Stomach (tissue), 9 donors: ENCODE measurements around the gene ATP2B3. TPM values are rescaled to one million over a fixed set of nuclear protein-coding genes. Genes with fewer than 3 reads are reported as not detected.
A peak's percentile ranks its signal among the peaks of the same experiment; 100 is the strongest.

Experiments
- DNase-seq, 2 donors: peaks; one replicate each; pipeline versions ENCODE4 v3.0.0 to v3.0.0-alpha.2; 2013 to 2019
- H3K27ac ChIP-seq, 5 donors: fragments of 200-600 bp in 4 of 5; sonication (generic) in 4 of 5; one replicate each; pipeline ENCODE4 v1.5.1; 2013 to 2019; ENCODE audit warnings: mild to moderate bottlenecking in 1 of 5, moderate library complexity in 1 of 5
- H3K27me3 ChIP-seq, 3 donors: fragments of 200-600 bp; sonication (generic); one replicate each; pipeline ENCODE4 v1.5.1; 2017 to 2019; ENCODE audit warnings: mixed run types in 1 of 3
- H3K36me3 ChIP-seq, 4 donors: fragments of 200-600 bp; sonication (generic); 1 replicate in 3 of 4; 2 replicates in 1 of 4; pipeline ENCODE4 v1.5.1; 2016 to 2019
- H3K4me1 ChIP-seq, 4 donors: fragments of 200-600 bp; sonication (generic); one replicate each; pipeline ENCODE4 v1.5.1; 2016 to 2019
- H3K4me3 ChIP-seq, 4 donors: fragments of 200-600 bp; sonication (generic) in 3 of 4; one replicate each; pipeline ENCODE4 v1.5.1; 2016 to 2019; ENCODE audit warnings: mild to moderate bottlenecking in 1 of 4
- H3K9me3 ChIP-seq, 4 donors: fragments of 200-600 bp; sonication (generic); one replicate each; pipeline ENCODE4 v1.5.1; 2016 to 2019
- CTCF ChIP-seq, 7 experiments: fragments of 450-650 bp in 4 of 7; fragments of 200-600 bp in 3 of 7; sonication (generic) in 3 of 7; IDR thresholded peaks; one replicate each; pipeline ENCODE4 v1.5.1; 2016 to 2019; ENCODE audit warnings: antibody characterized with exemption in 7 of 7, control low read depth in 2 of 7, mild to moderate bottlenecking in 1 of 7
- EP300 ChIP-seq: sonication (generic); formaldehyde crosslinking; IDR thresholded peaks from one replicate; pipeline ENCODE4 v1.6.1; 2017; ENCODE audit warnings: antibody characterized with exemption
- POLR2A ChIP-seq, 4 donors: fragments of 450-650 bp; IDR thresholded peaks; one replicate each; pipeline ENCODE4 v1.6.1; 2016; ENCODE audit warnings: antibody characterized with exemption in 4 of 4, control low read depth in 2 of 4, mild to moderate bottlenecking in 1 of 4, moderate library complexity in 1 of 4
- POLR2AphosphoS5 ChIP-seq, 3 donors: sonication (generic); formaldehyde crosslinking; IDR thresholded peaks; one replicate each; pipeline ENCODE4 v1.6.1; 2016; ENCODE audit warnings: antibody characterized with exemption in 3 of 3
- WGBS, 5 donors: extraction: QIAGEN DNeasy Blood & Tissue Kit in 3 of 5; methylation state at CpG; one replicate each; pipeline versions ENCODE4 v1.1.5 to v1.1.7; 2013 to 2018; 5-methylcytosine and 5-hydroxymethylcytosine counted together
- intact Hi-C: fragments of 100-400 bp; cut with DNase I; formaldehyde crosslinking; loops from one replicate; pipeline ENCODE4 v1.15.1; 2023; ENCODE audit warnings: low total_unique reads
- polyA plus RNA-seq, 3 donors: library from polyadenylated mRNA; stranded (reverse); fragments of 200-250 nt; gene quantifications; one replicate each; pipeline ENCODE4 v1.2.3, GENCODE V29; 2013
- total RNA-seq, 5 donors: library from RNA; depleted of rRNA; stranded (reverse); fragments of >200 nt; gene quantifications; one replicate each; pipeline versions ENCODE4 v1.1.0 to v1.2.3, GENCODE V29; 2014 to 2016
- donor health status: healthy with polysubstance abuse.
- donor health status: Bipolar disorder and iron deficiency.
- donor health status: healthy.

Gene ATP2B3
- total and polyA plus RNA-seq, 8 donors, result 0.03 to 0.55 TPM; not detected in 6

GRCh38 chrX:153537080-153537479 is 19.6 kb downstream of the ATP2B3 start:
- intact Hi-C loops, result no loop called here
- no peaks in the 10 kb centered on the region for H3K9me3 ChIP-seq
- 69 to 92% (median 79%) methylated on average over 2 to 11 of the region's 11 CpGs for WGBS, 5 donors
- H3K27ac ChIP-seq, result no peak overlapping the region
- peaks cover 0 to 17% (median 7%) of the 10 kb centered on the region in 3 donors for H3K27me3 ChIP-seq
- H3K4me3 ChIP-seq, result no peak overlapping the region
- no peaks in the 10 kb centered on the region for H3K36me3 ChIP-seq
- no peaks in the 10 kb centered on the region for H3K4me1 ChIP-seq
- TF ChIP-seq POLR2AphosphoS5 (IDR thresholded peaks at IDR 0.05) (no peak), EP300 (no peak), CTCF (IDR thresholded peaks at IDR 0.05) (no peak), POLR2A (IDR thresholded peaks at IDR 0.05) (no peak)
- DNase-seq, result no peak

- WGBS, 5 donors, result 27 to 80% (median 63%) methylated on average over 3 to 25 of the region's 26 CpGs
- no peak for TF ChIP-seq POLR2AphosphoS5 (IDR thresholded peaks at IDR 0.05)
- TF ChIP-seq POLR2A (IDR thresholded peaks at IDR 0.05), result no peak
- no peak for TF ChIP-seq CTCF (IDR thresholded peaks at IDR 0.05)
- TF ChIP-seq EP300, result no peak
- peak in 1 of 2 donors; percentile 47 for DNase-seq
- intact Hi-C loops, result no loop called here
- Histone ChIP-seq H3K9me3 (no peaks in the 10 kb centered on the region), H3K27me3 (peaks cover 0 to 17% (median 7%) of the 10 kb centered on the region in 3 donors), H3K36me3 (no peaks in the 10 kb centered on the region), H3K27ac (no peak overlapping the region), H3K4me1 (no peaks in the 10 kb centered on the region), H3K4me3 (no peak overlapping the region)
Measured at GRCh38 chrX:153537526-153538295, 20.3 kb downstream of the ATP2B3 start.

GRCh38 chrX:153538424-153538823 is 21.0 kb downstream of the ATP2B3 start:
- 65 to 78% (median 75%) methylated on average over 5 to 17 of the region's 17 CpGs for WGBS, 5 donors

More at GRCh38 chrX:153538424-153538823, 21.0 kb downstream of the ATP2B3 start:
- H3K4me3 ChIP-seq, result no peak overlapping the region
- H3K36me3 ChIP-seq, result no peaks in the 10 kb centered on the region
- H3K9me3 ChIP-seq, result no peaks in the 10 kb centered on the region
- H3K4me1 ChIP-seq, result no peaks in the 10 kb centered on the region
- H3K27me3 ChIP-seq, result peaks cover 0 to 16% (median 7%) of the 10 kb centered on the region in 3 donors
- intact Hi-C loops, result no loop called here
- no peak for TF ChIP-seq POLR2AphosphoS5 (IDR thresholded peaks at IDR 0.05)
- no peak for TF ChIP-seq CTCF (IDR thresholded peaks at IDR 0.05)
- TF ChIP-seq POLR2A (IDR thresholded peaks at IDR 0.05), result no peak
- no peak for TF ChIP-seq EP300
- no peak overlapping the region for H3K27ac ChIP-seq
- DNase-seq, result peak in 1 of 2 donors; percentile 55
